T-helper 9 cell (primary cell): ENCODE data around the gene SHMT1.
"Not testable (repeated sequence)": the region's sequence is repeated elsewhere in the genome, so short reads cannot be mapped to it uniquely, and the experiment has no call there.

ENCODE experiments used
- DNase-seq: peaks from one replicate; pipeline ENCODE4 v3.0.0-alpha.2; 2020

Gene SHMT1

GRCh38 chr17:18378205-18378505 is 14.8 kb upstream of the SHMT1 start:
- no peak for DNase-seq

- DNase-seq = no peak
Measured at GRCh38 chr17:18377437-18378204, 14.3 kb upstream of the SHMT1 start, which contains the start of gene EVPLL. Gene EVPLL (plus strand): TSS chr17:18377778. CDS start chr17:18380938, 3,160 bp downstream.

- DNase-seq = no peak
Measured at GRCh38 chr17:18374216-18374615, 10.9 kb upstream of the SHMT1 start.

GRCh38 chr17:18373181-18373580 is 9.8 kb upstream of the SHMT1 start:
- not testable (repeated sequence) for DNase-seq

- DNase-seq = no peak
Measured at GRCh38 chr17:18371455-18371854, 8.1 kb upstream of the SHMT1 start.

DNA sequence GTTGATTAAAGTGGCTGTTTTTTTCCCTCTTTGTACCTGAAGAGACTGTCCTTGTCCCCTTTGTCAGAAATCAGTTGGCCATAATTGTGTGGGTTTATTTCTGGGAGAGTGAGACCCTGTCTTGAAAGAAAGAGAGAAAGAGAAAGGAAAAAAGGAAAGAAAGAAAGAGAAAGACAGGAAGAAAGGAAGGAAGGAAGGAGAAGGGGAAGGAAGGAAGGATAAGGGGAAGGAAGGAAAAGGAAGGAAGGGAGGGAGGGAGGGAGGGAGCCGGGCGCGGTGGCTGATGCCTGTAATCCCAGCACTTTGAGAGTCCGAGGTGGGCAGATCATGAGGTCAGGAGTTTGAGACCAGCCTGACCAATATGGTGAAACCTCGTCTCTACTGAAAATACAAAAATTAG is 7.4 kb upstream of the SHMT1 start:
- DNase-seq = no peak

DNA sequence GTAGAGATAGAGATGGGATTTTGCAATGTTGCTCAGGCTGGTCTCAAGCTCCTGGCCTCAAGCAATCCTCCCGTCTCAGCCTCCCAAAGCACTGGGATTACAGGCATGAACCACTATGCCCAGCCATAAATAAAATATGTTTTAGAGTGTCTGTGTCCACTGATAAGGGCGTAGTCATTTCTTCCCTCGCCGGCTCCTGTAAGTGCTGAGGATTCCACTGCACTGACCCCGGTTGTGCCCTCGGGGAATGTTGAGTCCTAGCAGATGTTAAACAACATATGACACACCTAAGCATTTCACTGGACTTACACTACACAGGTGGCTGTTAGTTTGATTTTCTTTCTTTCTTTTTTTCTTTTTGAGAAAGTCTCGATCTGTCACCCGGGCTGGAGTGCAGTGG is 5.6 kb upstream of the SHMT1 start:
- no peak for DNase-seq

GRCh38 chr17:18364166-18364565 is 816 bp upstream of the SHMT1 start:
- no peak for DNase-seq

DNA sequence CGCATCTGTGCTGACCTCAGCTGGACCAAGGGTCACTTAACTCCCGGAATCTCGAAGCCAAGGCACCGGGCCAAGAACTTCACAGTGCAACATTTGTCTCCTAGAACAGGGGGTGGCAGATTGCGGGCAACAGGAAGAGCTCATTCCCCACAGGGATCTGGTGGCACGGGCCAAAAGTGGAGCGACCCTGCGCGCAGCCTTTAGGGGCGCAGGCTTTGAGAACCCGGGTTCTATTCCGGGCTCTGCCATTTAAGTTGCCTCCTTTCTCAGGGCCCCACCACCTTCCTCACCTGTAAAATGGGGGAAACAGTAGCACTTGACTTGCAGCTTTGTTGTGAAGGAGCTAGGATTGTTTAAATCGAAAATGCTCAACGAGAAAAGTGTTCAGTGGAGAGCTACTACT is 651 bp downstream of the SHMT1 start:
- no peak for DNase-seq

DNA sequence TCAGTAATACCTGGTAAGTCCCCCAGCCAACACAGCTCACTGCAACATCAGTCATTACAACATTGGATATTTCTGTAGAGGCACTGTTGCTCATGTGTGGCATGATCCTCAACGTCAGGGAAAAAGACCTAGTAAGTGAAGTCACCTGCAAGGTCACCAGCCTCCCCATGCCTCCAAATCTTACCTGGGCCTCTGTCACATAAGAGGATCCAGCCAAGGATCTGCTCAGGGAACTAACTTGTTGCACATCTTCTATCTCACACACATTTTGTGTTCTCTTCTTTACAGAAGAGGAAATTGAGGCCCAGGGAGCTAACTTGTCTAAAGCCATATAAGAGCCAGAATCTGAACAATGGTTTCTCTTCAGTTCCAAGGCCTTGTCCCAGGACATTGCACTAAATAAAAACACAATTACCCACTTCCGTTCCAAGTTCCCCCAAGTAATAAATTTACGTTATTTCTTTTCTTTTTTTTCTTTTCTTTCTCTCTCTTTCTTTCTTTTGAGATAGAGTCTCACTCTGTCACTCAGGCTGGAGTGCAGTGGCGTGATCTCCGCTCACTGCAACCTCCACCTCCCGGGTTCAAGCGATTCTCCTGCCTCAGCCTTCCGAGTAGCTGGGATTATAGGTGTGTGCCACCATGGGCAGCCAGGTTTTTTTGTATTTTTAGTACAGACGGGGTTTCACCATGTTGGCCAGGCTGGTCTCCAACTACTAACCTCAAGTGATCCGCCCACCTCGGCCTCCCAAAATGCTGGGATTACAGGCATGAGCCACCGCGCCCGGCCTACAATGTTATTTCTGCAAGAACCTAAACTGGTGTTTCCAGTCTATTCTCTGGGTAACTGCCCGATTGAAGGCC is 1.3 kb downstream of the SHMT1 start:
- DNase-seq = no peak

DNA sequence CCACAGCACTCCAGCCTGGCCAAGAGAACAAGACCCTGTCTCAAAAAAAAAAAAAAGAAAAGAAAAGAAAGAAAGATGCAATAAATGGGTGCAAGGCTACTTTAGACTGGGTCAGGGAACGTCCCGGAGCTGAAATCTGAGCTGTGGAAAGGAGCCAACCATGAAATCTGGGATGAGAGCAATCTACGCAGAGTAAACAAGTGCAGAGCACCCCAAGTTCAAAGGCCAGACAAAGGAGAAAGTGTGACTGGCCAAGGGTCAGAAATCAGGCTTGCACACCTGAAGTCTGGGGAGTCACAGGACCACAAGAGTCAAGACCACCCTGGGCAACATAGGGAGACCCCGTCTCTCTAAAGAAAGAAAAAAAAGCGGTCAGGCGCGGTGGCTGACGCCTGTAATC is 2.8 kb downstream of the SHMT1 start:
- DNase-seq = no peak

- DNase-seq = no peak
Measured at GRCh38 chr17:18356624-18357023, 6.7 kb downstream of the SHMT1 start.

- DNase-seq = no peak
Measured at GRCh38 chr17:18353541-18353940, 9.8 kb downstream of the SHMT1 start.

GRCh38 chr17:18344021-18344420 is 19.3 kb downstream of the SHMT1 start:
- DNase-seq = no peak

- no peak for DNase-seq
Measured at GRCh38 chr17:18339933-18340332, 23.4 kb downstream of the SHMT1 start.

DNA sequence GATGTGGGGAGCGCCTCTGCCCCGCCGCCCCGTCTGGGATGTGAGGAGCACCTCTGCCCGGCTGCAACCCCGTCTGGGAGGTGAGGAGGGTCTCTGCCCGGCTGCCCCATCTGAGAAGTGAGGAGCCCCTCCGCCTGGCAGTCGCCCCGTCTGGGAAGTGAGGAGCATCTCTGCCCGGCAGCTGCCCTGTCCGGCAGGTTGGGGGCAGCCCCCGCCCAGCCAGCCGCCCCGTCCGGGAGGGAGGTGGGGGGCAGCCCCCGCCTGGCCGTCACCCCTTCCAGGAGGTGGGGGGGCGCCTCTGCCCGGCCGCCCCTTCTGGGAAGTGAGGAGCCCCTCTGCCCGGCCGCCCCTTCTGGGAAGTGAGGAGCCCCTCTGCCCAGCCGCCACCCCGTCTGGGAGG is 25.2 kb downstream of the SHMT1 start:
- DNase-seq = not testable (repeated sequence)

DNA sequence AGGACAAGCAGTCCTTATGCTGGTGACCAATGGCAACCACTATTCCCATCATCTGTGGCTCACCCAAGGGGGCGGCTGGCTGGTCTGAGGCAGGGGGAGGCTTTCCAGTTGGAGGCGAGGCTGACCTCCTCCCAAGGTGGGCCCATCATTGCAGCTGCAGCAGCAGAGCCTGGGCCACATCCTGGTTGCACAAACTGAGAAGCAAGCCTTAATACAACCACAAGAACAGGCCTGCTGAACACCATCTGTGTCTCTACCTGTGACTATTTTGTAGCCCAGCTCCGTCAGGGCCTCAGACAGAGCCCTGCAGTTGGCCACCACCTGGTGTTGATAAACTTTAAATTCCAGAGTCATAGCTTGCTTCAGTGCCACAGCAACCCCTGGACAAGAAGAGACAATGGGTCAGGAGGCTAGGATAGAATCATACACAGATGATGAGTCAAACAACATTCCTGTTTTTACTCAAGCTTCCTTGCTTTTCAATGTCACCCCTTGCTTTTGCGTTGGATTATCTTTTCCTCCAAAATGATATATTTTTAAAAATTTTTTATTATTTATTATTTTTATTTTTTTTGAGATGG is 30.4 kb downstream of the SHMT1 start:
- no peak for DNase-seq

- no peak for DNase-seq
Measured at GRCh38 chr17:18331879-18332278, 31.5 kb downstream of the SHMT1 start.

GRCh38 chr17:18328643-18329204 is 34.6 kb downstream of the SHMT1 start:
- DNase-seq = no peak

DNA sequence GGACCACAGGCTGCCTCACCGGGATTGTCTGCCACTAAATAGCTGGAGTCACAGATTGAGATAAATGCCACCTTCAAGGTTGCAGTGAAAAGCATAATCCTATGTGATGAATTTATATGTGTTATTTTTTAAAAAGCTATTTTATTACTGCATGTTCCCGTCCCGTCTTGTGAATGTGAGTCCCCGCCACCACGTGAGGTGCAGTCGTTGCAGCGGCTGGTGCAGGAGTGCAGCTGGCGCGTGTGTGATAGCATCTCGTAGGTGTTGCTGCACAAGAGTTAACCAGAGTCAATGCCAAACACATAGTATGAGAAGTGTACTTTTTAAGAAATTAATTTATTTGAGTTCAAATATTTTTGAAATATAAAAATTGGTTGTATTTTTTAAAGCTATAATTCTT is 35.8 kb downstream of the SHMT1 start:
- DNase-seq = no peak

DNA sequence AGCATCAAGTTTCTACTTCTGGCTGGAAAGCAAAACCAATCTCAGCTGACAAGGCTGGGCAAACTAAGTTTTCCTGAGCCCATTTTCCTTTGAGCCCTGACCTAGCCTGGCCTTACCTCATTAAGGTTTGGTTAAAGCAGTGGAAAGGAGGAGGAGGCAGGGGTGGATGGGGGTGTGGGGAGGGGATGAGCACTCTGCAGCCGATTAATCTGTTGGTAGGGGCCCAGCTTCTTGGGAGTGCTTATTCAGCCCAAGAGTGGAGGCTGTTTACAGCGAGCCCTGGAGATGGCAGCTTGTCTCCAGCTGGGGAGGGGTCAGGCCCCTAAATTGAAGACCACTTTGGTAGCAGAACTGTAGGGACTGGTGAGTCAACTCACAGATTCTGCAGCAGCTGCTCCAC is 36.3 kb downstream of the SHMT1 start:
- DNase-seq = no peak

DNA sequence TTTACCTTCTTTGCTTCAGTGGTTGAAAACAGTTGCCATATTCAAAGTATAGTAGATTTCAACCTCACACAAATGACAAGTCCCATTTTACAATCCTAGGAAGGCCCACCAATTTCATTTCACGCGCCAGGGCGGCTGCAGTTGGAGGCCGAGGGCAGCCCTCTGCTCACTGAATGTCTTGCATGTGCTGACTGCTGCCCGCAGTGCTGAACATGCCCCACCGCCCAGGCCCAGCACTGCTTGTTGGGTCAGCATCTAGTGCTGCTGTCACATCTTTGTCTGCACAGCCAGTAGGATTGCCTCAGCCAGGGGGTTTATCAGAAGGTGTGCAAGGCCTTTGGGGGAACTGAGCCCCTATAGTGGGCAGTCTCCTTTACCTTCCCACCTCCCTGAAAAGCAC is 36.8 kb downstream of the SHMT1 start:
- no peak for DNase-seq

- no peak for DNase-seq
Measured at GRCh38 chr17:18326039-18326438, 37.3 kb downstream of the SHMT1 start.
